Renal cortex interstitium (tissue), 11 donors: ENCODE measurements around the gene SCGB3A1. TPM values are rescaled to one million over a fixed set of nuclear protein-coding genes. Genes with fewer than 3 reads are reported as not detected.

Source experiments
- DNase-seq, 11 donors: peaks; one replicate each; pipeline ENCODE4 v3.0.0-alpha.2; 2013; ENCODE audit warnings: low read depth in 9 of 11, low spot score in 4 of 11; ENCODE audit errors: extremely low read depth in 1 of 11
- polyA plus RNA-seq, 3 donors: library from polyadenylated mRNA; unstranded; fragments of 120-200 nt; gene quantifications; one replicate each; pipeline ENCODE4 v1.2.1, GENCODE V29; 2013; ENCODE audit not compliant: insufficient read length in 3 of 3

SCGB3A1 gene
- polyA plus RNA-seq, 3 donors, result 0.89 to 1.8 (median 1.3) TPM

DNA sequence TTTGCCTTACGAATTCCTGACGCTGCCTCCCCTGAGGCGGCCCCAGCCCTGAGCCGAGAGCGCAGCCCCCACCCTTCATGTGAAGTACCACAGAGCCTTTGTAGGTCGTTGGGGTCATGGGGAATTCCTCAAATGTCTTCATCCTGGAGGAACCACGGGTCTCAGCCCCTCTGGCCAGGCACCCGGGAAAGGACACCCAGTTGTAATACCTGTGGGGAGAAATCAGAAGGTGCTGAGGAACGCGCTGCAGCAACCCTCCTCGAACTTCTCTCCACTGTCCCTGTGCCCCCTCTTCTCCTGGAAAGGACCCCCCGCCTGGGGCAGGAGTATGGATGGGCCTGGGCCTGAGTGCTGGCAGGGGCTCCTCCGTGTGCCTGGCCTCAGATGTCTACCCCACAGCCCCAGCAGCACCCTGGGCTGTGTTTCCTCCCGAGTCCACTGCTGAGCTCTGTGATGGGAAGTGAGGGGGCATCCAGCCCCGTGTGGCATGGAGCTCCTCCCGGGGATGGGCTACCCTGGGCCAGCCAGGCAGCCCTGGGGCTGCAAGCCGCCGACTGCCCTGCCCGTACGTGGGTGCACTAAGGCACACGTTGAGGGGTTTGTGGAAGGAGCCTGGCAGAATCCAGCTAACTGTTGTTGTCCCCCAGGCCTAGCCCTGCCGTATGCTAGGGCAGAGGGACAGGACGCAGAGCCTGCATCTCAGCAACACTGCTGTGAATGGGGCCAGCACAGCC, 18.7 kb upstream of the SCGB3A1 start:
- no peak for DNase-seq

DNA sequence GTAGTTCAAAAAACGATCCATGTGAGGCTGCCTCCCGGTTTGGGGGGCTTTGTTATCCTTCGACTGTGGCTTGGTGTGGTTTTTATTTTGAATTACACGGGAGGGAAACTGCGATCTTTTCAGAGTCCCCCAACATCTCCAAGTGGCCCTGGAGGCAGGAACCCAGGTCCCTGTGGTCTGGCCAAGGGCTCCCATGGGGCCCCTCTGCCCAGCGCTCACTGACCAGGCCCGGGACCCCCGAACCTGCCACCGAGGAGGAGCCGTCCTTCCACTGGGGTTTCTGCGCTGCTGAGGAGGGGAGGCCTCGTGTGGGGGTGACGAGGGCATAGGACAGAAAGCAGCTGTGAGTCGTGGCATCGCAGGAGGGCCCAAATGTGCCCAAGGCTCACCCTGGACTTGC, 18.1 kb upstream of the SCGB3A1 start:
- DNase-seq, result no peak

DNA sequence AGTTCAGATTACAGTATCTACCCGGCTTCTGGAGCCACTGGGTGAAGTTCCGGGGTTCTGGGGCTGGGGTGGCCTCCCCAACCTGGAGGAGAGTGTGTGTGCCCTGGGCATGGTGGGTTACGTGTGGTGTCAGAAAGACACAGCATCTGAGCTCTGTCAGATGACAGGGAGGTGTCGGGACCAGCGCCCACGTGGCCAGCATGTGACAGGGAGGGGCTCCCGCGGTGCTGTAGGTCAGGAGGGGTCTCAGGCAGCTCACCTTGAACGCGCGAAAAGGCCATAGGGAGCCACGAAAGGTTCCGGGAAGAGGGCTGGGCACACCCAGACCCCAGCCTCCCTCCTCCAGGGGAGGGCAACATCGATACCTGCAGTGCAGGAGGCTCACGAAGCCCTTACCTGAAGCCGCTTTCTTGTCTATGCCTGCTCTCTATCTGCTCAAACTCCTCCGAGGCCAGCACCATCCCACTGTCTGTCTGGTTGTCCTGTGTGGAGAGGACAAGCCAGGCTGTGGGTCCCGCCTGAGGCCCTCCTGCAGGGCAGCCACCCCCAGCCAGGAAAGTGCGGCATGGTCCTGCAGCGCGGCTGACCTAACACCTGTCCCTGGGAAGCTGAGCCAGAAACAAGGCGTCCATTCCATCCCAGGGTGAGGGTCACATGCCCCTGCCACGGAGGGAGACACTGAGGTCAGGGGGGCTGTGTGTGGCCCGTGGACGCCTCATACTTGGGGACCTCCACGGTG, 17.4 kb upstream of the SCGB3A1 start:
- no peak for DNase-seq

DNA sequence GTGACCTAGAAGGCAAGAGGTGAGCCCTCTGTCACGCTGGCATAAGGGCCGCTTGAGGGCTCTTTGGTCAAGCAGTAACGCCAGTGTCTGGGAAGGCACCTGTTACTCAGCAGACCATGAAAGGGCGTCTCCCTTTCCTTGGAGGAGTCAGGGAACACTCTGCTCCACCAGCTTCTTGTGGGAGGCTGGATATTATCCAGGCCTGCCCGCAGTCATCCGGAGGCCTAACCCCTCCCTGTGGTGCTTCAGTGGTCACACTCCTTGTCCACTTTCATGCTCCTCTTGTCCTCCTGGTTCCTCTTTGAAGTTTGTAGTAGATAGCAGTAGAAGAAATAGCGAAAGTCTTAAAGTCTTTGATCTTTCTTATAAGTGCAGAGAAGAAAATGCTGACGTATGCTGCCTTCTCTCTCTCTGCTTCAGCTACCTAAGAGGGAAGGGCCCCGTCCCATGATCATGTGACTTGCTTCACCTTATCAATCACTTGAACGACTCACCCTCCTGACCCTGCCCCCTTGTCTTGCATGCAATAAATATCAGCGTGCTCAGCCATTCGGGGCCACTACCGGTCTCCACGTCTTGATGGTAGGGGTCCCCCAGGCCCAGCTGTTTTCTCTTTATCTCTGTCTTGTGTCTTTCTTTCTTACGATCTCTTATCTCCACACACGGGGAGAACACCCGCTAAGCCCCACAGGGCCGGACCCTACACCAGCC, 16.7 kb upstream of the SCGB3A1 start:
- DNase-seq, result no peak

DNA sequence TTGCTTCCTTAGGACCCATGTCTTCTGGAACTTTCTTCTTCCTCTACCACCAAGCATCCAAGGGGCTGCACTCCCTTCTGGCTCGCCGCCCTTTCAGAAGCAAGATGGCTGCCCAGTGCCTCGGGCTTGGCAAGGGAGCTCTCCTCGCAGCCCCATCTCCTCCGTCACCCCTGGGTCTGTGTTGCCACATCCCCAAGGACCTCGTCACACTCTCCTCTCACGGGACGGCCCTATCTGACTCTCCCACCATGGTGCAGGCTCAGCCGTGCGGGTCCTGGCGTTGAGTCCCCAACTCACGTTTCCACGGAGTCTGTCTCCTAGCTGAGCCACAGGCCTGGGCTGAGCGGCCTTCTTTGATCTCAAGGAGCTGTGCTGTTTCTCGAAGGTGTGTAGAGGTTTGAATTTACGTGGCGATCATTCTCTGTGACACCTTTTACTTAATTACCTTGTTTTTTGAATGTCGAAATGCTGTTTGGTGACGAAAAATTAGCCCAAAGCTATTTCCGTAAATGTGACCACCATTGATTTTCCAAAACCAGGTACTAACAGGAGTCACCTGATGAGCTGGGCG, 15.0 kb upstream of the SCGB3A1 start:
- no peak for DNase-seq

DNA sequence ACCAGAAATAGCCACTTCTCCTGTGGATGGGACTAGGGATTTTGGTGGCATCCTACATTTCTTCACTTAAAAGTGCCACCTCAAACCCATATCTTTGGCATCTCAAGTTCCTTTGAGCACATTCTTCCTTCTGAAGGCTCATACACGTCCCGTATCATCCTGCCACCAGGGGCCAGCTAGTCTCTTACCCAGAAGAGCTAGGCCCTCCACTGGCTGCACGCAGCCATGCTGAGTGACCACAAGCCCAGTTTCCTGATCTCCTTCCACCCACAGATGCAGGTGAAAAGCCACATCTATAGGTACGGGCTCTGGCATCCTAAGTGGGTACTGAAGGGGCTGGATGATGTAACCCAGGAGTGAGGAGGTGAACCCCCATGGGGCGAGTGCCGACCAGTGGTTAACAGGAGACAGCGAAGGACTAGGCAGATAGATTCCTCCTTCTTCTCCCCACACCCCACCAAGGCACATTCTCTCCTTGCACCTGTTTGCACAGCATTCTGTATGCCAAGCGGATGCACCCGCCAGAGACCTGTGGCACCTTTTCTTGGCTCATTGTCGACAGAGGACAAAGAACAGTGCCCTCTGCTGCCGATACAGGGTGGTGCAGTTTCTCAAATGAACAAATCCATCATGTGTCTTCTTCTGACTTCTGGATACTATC, 14.4 kb upstream of the SCGB3A1 start:
- DNase-seq, result no peak

DNA sequence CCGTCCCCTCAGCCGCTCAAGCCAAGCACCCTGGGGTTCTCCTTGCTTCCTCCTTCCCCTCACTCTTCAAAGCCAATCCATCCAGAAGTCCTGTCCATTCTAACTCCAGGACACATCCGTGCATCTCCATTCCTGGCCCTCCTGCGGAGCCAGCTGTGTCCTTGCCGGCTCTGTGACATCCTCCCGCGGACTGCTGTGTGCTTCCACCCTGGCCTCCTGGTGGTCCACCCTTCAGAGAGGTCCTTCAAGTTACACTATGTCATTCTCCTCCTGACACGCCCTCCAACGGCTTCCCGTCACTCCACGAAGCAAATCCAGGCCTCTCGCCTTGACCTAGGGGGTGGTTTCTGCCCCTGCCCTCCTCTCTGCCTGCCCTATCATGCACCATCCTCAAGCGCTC, 13.0 kb upstream of the SCGB3A1 start:
- DNase-seq, result no peak

DNA sequence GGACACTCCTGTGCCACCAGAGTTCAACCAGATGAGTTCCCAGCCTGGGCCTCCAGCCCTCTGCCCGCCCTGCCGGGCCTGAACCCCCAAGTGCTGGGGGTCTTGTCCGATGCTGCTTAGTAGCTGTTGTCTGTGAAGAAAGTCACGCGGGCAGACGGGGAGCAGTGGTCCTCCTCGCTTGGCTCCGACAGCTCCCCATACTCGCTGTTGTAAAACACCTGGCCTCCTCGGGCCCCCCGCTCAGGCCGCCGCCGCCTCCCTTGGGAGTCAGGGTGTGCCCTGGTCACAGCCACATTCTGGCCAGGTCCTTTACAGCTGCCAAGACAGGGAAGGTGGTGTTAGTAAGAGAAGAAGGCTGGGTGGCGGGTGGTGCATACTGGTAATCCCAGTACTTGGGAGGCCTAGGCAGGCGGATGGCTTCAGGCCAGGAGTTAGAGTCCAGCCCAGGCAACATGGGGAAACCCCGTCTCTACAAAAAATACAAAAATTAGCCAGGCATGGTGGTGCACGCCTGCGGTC, 11.8 kb upstream of the SCGB3A1 start:
- DNase-seq, result no peak

DNA sequence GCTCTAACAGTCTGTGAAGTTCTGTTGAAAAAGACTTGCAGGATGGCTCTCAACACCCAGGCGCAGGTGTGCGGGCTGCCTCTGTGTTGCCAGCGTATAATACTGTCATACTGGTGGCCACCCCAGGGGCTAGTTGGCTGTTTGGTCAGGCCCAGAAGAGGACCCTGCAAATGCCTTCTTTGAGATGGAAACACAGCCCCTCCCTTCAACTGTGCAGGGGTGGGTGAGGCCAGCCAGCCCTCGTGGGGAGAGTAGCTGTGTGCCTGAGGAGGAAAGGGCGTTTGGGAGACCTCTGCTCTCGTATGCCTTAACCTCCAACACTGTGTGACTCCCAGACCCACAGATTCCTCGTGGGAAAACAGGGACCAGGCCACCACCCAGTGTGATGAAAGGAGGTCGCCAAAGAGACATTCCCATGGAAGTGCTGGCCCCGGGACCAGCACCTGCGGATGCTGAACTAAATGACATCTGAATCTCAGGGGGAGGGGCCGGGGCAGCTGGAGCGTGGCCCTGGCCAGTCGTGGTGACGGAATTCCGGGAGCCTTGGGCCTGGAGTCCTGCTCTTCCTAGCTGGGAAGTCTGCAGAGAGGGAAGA, 11.3 kb upstream of the SCGB3A1 start:
- no peak for DNase-seq

DNA sequence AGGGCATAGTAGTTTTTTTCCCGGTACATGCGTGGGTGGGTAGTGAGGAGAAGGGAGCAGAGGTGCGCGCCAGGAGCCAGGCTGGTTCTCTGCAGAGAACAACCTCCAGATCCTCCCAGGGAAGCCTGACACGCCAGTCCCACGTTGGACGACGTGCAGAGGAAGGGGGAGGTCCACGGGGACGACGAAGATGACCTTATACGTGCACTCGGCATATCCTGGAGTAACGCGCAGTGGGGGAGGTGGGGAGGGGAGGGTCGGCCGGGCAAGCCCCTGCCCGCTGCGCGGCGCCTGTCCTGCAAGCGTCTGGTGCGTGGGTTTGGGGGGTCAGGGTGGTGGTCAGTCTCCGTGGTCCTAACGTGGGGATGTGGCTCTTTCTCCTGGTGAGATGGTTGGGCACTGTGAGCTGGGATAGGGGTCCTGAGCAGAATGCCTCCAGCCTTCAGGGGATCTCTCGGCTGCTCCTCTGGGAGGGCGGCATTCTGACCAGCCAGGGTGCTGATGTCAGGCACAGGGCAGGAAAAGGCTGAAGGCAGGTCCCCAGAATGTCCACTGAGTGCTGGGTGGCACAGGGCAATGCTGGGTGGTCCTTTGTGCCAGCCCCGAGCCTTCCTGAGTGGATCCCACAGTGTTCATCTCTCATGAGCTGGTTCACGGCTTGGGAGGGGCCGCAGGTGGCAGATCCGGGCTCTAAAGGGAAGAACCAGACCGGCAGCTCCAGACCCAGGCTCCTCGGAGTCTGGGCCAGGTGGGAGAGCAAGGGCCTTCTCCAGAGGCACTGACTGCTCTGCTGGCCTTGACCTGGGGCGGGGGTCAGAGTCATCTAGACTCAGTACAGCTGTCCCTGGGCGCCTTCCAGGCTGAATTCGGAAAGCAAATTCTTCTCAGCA, 10.5 kb upstream of the SCGB3A1 start:
- no peak for DNase-seq

DNA sequence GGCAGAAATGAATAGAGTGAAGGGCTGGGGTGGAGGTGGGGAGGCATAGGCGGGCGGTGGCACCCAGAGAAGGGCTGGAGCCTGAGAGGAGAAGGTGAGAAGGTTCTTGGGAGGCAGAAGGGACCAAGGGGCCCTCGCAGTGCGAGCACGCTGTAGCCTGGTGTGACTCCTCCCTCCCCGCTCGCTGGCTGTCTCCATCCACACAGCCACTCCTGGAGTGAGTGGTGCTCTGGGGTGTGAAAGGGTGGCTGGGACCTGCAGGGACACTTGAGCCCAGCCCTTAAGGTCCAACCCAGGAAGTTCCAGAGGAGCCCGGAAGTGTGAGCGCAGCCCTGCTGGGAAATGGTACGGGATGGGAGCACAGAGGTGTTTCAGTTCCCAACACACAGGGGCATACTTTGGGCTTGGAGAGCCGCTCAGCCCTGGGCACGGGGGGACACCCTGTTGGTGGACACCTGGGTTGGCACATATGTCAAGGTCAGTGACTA, 9.3 kb upstream of the SCGB3A1 start:
- DNase-seq, result no peak

DNA sequence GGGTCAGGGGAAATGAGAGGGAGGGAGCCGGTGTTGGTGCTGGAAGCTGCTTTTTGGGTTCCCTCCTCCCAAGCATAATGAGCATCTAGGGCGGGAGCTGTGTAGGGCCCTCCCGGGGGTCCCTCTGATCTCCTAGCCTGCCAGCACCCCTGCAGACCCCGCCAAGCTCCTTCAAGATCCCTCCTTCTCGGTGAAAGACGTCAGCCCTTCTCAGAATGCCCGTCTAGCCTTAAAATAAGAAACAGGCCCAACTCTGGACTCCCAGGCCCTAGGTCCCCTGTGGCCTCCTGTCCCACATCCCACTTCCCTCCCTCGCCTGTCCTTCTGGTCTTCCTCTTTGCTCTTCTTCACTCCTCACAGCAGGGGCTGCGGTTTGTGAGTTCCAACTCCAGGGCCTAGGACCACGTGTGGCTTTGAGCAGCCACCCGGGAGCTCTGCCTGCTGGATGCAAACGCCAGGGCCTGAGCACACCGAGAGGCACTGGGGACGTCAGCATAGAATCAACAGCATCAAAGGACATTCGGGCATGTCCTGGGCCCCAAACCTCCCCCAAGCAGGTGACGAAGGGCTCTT, 8.8 kb upstream of the SCGB3A1 start:
- no peak for DNase-seq

DNA sequence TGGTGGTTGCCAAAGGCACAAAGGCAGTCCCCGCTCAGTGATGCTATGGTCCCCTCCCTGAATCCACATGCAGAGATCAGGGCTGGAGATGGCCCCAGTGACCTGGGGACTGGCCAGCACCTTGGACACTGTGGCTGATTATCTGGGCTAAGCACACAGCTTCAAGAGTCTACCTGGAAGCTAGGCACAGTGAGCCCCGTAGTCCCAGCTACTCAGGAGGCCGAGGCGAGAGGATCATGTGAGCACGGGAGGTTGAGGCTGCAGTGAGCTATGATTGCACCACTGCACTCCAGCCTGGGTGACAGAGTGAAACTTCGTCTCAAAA, 8.3 kb upstream of the SCGB3A1 start:
- DNase-seq, result no peak

DNA sequence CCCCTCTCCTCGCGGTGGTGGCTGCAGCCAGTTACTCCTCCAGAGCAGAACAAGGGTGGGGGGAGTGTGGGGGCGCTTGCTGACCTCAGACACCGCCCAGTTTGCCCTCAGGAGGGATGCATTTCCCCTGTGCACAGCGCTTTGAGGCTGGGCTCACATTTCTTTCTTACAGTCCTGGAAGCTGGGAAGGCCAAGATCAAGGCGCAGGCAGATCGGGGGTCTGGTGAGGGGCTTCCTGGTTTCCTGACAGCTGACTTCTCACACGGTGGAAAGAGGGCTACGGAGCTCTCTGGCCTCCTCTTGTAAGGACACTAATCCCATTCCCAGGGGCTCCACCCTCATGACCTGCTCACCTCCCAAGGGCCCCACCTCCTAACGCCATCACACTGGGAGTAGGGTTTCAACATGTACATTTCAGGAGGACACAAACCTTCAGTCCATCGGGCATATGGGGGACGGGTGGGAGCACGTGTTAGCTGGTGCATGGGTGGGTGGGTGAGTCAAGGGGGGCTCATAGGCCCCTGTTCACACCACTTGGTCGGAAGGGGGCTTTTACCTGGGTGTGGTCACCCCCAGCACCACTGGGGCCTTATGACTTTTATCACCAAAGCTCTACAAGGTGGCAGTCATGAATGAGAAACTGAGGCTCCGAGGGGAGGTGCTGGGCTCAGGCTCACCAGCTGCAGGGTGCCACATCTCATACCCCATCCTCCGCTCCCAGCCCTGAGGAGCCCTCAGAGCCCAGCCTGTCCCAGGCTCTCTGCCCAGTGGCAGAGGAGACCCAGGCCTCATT, 7.7 kb upstream of the SCGB3A1 start:
- no peak for DNase-seq

DNA sequence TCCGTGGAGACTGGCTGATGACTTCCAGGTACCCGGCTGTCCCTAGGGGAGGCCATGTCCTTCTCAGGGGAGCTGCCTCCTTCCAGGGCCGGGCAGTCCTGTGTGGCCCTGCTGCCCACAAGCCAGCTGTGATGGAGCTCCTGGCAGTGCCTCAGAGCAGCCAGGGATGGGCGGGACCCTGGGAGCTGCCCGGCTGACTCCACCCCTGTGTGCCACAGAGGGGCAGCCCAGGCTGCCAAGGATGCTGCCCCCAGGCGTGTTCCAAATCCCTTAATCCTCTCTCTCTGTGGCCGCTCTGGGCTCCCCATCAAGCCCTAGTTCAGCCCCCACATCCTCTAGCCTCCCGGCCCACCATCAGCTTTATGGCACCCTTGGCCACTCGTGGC, 7.0 kb upstream of the SCGB3A1 start:
- no peak for DNase-seq

DNA sequence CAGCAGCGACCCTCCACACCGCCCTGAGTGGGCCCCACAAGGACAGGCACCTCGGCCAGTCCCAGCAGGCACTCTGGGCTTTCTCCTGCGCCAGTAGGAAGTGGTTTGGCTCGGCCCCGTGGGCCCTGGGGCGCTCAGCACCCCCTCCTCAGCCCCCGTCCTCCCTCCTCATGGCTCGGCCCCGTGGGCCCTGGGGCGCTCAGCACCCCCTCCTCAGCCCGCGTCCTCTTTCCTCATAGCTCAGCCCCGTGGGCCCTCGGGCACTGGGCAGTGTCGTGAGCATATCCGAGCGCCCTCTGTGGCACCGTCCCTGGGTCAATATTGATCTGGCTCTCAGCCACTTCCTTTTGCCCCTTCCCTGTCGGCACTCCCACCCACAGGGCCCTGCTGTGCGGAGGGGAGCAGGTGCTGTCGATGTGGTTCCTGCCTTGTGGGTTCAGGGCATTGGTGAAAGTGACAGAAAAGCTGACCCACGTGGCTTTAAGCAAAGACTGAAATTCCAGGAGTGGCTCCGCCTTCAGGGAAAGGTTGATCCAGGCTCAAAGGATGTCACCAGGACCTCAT, 5.5 kb upstream of the SCGB3A1 start:
- no peak for DNase-seq
